HG03280 (cell line): ENCODE measurements around the gene EID2B.

Source experiments
- ATAC-seq: cut with Tn5 transposase; IDR thresholded peaks from one replicate; pipeline ENCODE4 v1.9.1; 2021; ENCODE audit warnings: mild to moderate bottlenecking, moderate library complexity; ENCODE audit not compliant: unreplicated experiment

Gene EID2B, protein sequence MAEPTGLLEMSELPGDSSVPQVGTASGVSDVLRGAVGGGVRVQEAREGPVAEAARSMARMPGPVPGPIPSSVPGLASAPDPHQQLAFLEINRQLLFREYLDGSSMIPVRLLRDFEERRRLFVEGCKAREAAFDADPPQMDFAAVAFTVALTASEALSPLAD

DNA sequence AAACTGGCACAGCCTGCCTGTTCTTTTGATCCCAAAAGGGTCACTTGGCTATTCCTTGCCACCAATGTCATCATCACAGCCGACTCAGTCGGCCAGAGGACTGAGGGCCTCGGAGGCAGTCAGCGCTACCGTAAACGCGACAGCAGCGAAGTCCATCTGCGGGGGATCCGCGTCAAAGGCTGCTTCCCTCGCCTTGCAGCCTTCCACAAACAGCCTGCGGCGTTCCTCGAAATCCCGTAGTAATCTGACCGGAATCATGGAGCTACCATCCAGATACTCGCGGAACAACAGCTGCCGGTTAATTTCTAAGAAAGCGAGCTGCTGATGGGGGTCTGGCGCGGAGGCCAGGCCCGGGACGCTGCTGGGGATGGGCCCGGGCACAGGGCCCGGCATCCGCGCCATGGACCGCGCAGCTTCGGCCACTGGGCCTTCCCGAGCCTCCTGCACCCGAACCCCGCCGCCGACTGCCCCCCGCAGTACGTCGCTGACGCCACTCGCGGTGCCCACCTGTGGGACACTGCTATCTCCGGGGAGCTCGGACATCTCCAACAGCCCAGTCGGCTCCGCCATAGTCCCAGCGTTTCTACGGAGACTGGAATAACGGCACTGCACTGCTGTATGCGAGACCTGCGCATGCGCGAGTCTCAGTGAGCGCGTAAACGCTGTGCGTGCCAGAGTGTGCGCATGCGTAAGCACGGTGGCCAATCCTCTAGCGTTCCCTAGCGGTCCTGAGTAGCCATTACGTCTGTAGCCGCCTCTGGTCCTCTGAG, at the start of gene EID2B:
TSS of gene EID2B (minus strand) at position 620 of the 770 bp plus-strand sequence. CDS start at position 570, 50 bp downstream.
- peak; percentile 92 for ATAC-seq

- no peak for ATAC-seq
Measured at GRCh38 chr19:39582442-39582841, 49.8 kb upstream of the EID2B start.

- ATAC-seq = no peak
Measured at GRCh38 chr19:39568604-39569003, 36.0 kb upstream of the EID2B start.

GRCh38 chr19:39566064-39566463, 33.4 kb upstream of the EID2B start:
- no peak for ATAC-seq

- no peak for ATAC-seq
Measured at GRCh38 chr19:39563408-39563807, 30.8 kb upstream of the EID2B start.

GRCh38 chr19:39558624-39559117, 26.0 kb upstream of the EID2B start:
- no peak for ATAC-seq

DNA sequence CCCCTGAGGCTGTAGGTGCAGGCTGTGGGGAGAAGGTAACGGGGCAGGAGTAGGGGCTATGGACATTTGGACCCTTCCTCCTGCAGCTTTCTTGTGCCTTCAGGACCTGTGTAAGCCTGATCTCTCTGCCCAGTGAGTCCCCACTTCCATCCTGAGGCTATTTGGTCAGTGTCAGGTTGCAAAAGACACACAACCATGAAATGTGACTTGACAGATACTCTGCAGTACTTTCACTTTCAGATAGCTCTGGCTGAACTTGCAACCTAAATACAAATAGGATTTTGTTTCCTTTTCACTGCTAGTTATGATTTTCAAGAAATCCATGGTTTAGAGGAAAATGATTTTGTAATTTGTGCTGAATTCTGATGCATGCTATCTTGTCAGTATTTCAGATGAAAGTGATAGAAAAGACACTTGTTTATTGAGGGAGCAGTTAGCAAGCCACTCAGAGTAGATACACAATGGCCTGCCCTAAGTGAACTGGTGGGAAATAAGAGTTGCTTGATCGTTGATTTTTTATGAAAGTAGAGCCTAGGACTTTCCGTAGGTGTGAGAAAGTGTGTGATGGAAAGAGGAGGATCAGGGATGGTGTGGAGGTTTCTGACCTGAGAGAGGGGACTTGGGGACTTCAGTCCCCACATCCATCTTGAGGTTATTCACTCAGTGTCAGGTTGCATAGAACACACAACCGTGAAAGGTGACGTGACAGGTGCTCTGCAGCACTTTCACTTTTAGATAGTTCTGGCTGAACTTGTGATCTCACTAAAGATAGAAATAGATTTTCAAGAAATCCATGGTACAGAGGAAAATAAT, 25.4 kb upstream of the EID2B start:
- ATAC-seq = no peak

DNA sequence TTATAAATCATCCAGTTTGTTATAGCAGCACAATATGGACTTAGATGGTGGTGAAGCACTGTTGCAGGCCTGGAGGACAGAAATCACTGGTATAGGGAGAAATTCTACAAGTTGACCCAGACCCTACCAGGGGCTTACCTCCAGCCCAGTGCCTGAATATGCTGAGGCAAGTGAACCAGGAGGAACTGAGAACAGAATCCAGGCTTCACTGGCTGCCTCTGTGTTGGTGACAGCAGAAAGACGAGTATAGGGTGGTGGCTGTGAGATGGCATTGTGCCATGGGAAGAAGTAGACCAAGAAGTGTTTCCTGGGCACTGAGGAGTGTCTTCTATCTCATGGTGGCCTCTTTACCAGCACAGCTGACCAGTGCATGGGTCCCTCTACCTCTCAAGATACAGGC, 23.2 kb upstream of the EID2B start:
- no peak for ATAC-seq

GRCh38 chr19:39554701-39555311, 22.2 kb upstream of the EID2B start:
- no peak for ATAC-seq

DNA sequence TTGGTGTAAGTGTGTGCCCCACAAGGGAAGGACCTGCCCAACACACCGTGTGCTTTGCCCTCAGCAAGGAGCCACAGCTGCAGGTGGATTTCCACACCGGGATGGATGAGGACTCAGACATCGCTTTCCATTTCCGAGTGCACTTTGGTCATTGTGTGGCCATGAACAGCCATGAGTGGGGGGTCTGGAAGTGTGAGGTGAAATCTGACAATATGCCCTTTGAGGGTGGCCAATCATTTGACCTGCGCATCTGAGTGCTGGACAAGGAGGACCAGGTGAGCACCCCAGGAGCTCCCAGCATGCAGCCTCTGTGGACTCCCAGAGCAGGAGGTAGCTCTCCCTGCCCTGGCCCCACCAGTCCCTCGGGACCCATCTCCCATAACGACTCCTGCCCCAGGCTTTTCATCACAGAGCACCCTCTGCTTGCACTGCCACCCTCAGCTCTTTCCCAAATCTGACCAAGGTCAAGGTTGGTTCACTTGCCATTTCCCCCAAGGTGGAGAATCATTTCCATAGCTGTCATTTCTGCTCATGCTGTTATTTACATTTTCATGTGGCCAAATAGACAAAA, 20.5 kb upstream of the EID2B start:
- ATAC-seq = no peak

DNA sequence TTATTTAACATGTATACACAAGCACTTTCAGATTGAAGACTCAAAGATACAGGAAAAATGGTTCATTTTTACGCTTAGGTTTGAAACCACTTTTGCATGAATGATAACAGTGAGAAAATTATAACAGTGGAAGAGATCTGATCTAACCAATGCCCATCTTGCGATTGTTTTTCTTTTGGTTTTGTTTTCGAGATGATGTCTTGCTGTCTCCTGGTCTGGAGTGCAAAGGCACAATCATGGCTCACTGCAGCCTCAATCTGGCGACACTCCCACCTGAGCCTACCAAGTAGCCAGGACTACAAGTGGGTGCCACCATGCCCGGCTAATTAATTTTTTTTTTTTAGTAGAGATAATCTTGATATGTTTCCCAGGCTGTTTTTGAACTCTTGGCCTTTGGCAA, 17.5 kb upstream of the EID2B start:
- ATAC-seq = no peak

DNA sequence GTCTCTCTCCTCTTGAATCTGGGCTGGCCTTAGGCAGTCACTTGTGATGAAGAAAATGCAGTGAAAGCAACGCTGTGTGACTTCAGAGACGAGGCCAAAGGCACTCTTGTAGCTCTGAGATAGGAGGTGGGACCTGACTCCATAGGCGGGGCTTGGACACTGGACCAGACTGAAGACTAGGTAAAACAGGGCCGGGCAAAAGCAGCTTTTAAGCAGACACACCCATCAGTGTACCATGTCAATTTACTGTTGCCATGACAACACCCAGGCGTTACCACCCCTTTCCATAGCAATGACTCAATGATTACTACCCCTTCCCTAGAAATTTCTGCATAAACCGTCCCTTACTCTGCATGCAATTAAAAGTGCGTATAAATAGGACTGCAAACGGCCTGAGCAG, 13.9 kb upstream of the EID2B start:
- ATAC-seq = no peak

- ATAC-seq = no peak
Measured at GRCh38 chr19:39544911-39545310, 12.3 kb upstream of the EID2B start.

GRCh38 chr19:39544226-39544903, 11.7 kb upstream of the EID2B start:
- no peak for ATAC-seq

GRCh38 chr19:39543477-39543857, 10.8 kb upstream of the EID2B start:
- ATAC-seq = no peak

GRCh38 chr19:39542206-39542605, 9.6 kb upstream of the EID2B start:
- ATAC-seq = no peak

DNA sequence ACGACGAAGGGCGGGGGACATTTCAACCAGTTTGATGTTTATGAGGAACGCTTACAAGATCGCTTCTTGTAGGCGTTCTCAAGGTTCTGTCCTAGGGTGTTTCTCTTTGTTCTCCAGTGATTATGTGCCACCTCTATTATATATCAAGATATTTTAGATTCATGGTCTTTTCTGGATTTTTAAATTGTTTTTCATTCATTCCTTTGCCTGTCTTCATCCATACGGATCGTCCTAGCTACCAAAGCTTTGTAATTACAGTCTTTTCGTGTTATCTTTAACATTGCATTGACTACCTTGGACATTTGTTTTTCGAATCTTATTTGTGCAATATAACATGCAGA, 7.7 kb upstream of the EID2B start:
- ATAC-seq = no peak

- ATAC-seq = peak; percentile 90
Measured at GRCh38 chr19:39539518-39540332, 7.1 kb upstream of the EID2B start, which contains the start of gene EID2. TSS of gene EID2 (minus strand) at chr19:39540161. CDS start at chr19:39540079, 82 bp downstream.

- ATAC-seq = no peak
Measured at GRCh38 chr19:39539165-39539517, 6.5 kb upstream of the EID2B start.

DNA sequence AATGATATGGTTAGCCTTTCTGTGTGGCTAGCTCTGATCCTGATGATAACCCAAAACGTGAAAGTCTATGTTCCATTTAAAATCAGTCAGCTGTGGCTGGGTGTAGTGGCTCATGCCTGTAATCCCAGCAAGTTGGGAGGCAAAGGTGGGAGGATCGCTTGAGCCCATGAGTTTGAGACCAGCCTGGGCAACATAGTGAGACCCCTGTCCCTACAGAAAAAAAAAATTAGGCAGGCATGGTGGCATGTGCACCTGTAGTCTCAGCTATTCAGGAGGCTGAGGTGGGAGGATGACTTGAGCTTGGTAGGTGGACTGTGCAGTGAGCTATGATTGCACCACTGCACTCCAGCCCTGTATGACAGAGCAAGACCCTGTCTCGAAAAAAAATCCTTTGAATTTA, 1.1 kb upstream of the EID2B start:
- ATAC-seq = no peak
